DND-41 (cell line): Measurements from ENCODE around the gene REELD1.

Source experiments
- ATAC-seq: fragments of 200-7000 bp; cut with Tn5 transposase; 3 replicates; pipeline ENCODE4 v1.9.1; 2021; ENCODE audit warnings: low read depth; ENCODE audit not compliant: insufficient read depth
- DNase-seq: peaks from one replicate; pipeline ENCODE4 v3.0.0-alpha.2; 2020
- H2AFZ ChIP-seq: 2 replicates; pipeline ENCODE4 v1.6.0; 2012; ENCODE audit warnings: low read depth, low read length
- H3K27ac ChIP-seq: 2 replicates; pipeline ENCODE4 v1.5.1; 2012; ENCODE audit warnings: low read length, inconsistent platforms
- H3K27me3 ChIP-seq: fragments of 200-600 bp; sonication (generic); 2 replicates; pipeline ENCODE4 v1.6.0; 2012; ENCODE audit warnings: low read length, mild to moderate bottlenecking, inconsistent platforms; ENCODE audit not compliant: insufficient read depth, poor library complexity
- H3K36me3 ChIP-seq: 2 replicates; pipeline ENCODE4 v1.5.1; 2012; ENCODE audit warnings: low read length, inconsistent platforms; ENCODE audit not compliant: insufficient read depth
- H3K4me1 ChIP-seq: 2 replicates; pipeline ENCODE4 v1.5.1; 2012; ENCODE audit warnings: mild to moderate bottlenecking, low read length; ENCODE audit not compliant: insufficient read depth
- H3K4me2 ChIP-seq: 2 replicates; pipeline ENCODE4 v1.6.0; 2012; ENCODE audit warnings: mild to moderate bottlenecking, moderate library complexity, low read length, inconsistent platforms; ENCODE audit not compliant: insufficient read depth
- H3K4me3 ChIP-seq, 2 experiments: fragments of 200-600 bp in 1 of 2; shearing (Covaris generic) in 1 of 2; 2 replicates each; pipeline ENCODE4 v1.5.1; 2012 to 2016; ENCODE audit warnings: inconsistent platforms in 2 of 2, low read length in 2 of 2, mild to moderate bottlenecking in 2 of 2, low read depth in 1 of 2, moderate library complexity in 1 of 2
- H3K79me2 ChIP-seq: 2 replicates; pipeline ENCODE4 v1.6.0; 2012; ENCODE audit warnings: low read length, inconsistent platforms; ENCODE audit not compliant: insufficient read depth
- H3K9ac ChIP-seq: 2 replicates; pipeline ENCODE4 v1.6.0; 2012; ENCODE audit warnings: low read depth, mild to moderate bottlenecking, inconsistent platforms, low read length, moderate library complexity
- H3K9me3 ChIP-seq: 2 replicates; pipeline ENCODE4 v1.5.1; 2012; ENCODE audit warnings: low read length, moderate library complexity, mild to moderate bottlenecking, inconsistent platforms; ENCODE audit not compliant: insufficient read depth, severe bottlenecking
- H4K20me1 ChIP-seq: 2 replicates; pipeline ENCODE4 v1.6.0; 2012; ENCODE audit warnings: low read length; ENCODE audit not compliant: insufficient read depth
- EZH2 ChIP-seq: IDR thresholded peaks from 3 replicates; pipeline ENCODE4 v1.6.1; 2012; ENCODE audit warnings: borderline replicate concordance, low read depth, mild to moderate bottlenecking, moderate library complexity, low read length, inconsistent platforms; ENCODE audit not compliant: severe bottlenecking
- TF ChIP-seq, protein P1 (sequence below): IDR thresholded peaks from 2 replicates; pipeline ENCODE4 v1.5.1; 2012; ENCODE audit warnings: borderline replicate concordance, low read length, moderate library complexity, mild to moderate bottlenecking; ENCODE audit not compliant: poor library complexity, severe bottlenecking; ENCODE audit errors: extremely low read depth

Gene REELD1

DNA sequence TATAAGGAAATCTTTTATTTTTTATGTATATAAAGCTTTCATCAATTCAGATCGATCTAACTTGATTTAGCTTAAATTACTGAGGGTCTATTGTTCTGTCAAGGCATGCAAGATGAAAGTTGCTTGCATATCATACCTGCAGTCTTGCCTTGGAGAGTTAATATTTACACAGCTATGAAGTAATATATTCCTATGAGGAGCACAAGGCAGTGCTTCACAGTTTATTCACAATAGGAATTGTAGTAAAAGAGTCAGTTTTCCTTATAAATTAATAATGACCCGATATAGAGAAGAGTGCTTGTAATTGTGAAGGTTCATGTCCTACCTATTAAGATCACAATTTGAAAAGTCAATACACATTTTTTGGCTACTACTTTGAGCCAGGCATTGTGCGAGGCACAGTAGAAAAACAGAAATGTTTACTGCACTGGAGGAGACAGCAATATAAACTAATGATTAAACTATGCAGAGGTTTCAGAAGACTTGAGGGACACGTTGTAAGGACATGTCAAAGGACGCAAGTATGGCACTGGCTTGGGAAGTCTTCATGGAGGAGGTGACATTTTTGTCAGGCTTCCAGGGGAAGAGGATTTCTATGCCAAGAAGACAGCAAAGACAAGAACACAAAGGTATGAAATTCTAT, 38.8 kb downstream of the REELD1 start:
- no peak overlapping the region for H3K27ac ChIP-seq

DNA sequence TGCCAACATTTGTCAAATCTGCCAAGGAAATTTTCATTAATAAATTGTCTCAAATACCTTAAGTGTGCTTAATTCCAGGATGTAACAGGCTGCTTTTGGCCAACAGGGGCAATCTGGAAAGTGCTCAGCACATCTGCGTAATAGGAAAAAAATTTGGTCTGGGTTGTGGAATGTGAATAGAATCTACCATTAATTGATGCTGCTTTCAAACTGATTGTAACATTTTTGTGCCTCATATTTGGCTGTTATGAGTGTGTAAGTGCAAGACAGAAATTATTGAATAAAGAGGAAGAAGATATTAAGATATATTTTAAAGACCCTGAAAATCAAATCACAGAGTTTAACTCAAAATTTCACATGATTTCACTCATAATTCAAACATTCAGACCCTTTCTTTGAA, 41.1 kb downstream of the REELD1 start:
- peaks cover 6% of the 10 kb centered on the region for H3K36me3 ChIP-seq
- no peaks in the 10 kb centered on the region for H3K9me3 ChIP-seq
- H3K4me1 ChIP-seq: no peaks in the 10 kb centered on the region
- no peaks in the 10 kb centered on the region for H3K27me3 ChIP-seq
- H3K4me2 ChIP-seq: no peak overlapping the region
- no peak overlapping the region for H2AFZ ChIP-seq
- DNase-seq (no peak), ATAC-seq (no peak)
- TF ChIP-seq, protein P1, sequence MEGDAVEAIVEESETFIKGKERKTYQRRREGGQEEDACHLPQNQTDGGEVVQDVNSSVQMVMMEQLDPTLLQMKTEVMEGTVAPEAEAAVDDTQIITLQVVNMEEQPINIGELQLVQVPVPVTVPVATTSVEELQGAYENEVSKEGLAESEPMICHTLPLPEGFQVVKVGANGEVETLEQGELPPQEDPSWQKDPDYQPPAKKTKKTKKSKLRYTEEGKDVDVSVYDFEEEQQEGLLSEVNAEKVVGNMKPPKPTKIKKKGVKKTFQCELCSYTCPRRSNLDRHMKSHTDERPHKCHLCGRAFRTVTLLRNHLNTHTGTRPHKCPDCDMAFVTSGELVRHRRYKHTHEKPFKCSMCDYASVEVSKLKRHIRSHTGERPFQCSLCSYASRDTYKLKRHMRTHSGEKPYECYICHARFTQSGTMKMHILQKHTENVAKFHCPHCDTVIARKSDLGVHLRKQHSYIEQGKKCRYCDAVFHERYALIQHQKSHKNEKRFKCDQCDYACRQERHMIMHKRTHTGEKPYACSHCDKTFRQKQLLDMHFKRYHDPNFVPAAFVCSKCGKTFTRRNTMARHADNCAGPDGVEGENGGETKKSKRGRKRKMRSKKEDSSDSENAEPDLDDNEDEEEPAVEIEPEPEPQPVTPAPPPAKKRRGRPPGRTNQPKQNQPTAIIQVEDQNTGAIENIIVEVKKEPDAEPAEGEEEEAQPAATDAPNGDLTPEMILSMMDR: no peak
- TF ChIP-seq EZH2: no peak
- no peak overlapping the region for H3K9ac ChIP-seq
- H3K27ac ChIP-seq: no peak overlapping the region
- no peaks in the 10 kb centered on the region for H3K79me2 ChIP-seq
- no peak overlapping the region for H3K4me3 ChIP-seq
- H4K20me1 ChIP-seq: no peaks in the 10 kb centered on the region

More for the DNA sequence above, 38.8 kb downstream of the REELD1 start:
- Histone ChIP-seq H3K9ac (no peak overlapping the region), H3K4me1 (no peaks in the 10 kb centered on the region), H3K27me3 (no peaks in the 10 kb centered on the region), H2AFZ (no peak overlapping the region), H3K79me2 (no peaks in the 10 kb centered on the region), H3K4me3 (no peak overlapping the region), H4K20me1 (no peaks in the 10 kb centered on the region), H3K36me3 (peaks cover 6% of the 10 kb centered on the region), H3K9me3 (no peaks in the 10 kb centered on the region), H3K4me2 (no peak overlapping the region)
- no peak for DNase-seq
- ATAC-seq: no peak
- no peak for TF ChIP-seq EZH2
- TF ChIP-seq, protein P1: no peak

DNA sequence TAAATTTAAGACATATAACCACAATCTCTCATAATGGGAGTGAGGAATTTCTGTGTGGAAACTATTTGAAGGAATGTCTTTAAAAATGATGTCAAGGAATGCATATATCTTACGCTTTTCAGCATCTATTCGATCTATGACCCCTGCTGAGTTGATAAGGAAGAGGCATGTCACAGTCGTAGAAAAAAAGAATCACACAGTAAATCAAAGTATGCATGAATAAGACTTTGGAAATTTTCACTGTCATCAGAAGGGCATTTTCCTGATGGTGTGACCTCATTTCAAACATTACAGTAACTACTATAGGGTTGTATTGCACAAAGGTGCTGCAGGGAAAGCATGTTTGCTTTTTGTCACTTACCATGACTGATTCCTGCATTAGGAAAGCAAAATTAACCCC, 41.5 kb downstream of the REELD1 start:
- Histone ChIP-seq H3K27me3 (no peaks in the 10 kb centered on the region), H3K79me2 (no peaks in the 10 kb centered on the region), H3K4me3 (no peak overlapping the region), H3K4me1 (no peaks in the 10 kb centered on the region), H3K9me3 (no peaks in the 10 kb centered on the region), H4K20me1 (no peaks in the 10 kb centered on the region), H3K27ac (no peak overlapping the region), H2AFZ (no peak overlapping the region), H3K4me2 (no peak overlapping the region), H3K9ac (no peak overlapping the region), H3K36me3 (peaks cover 6% of the 10 kb centered on the region)
- DNase-seq (no peak), ATAC-seq (no peak)
- TF ChIP-seq, protein P1: no peak
- no peak for TF ChIP-seq EZH2
